HepG2 (cell line): ENCODE results near the gene MSANTD1. TPM values are rescaled to one million over a fixed set of nuclear protein-coding genes. Genes with fewer than 3 reads are reported as not detected.

ENCODE experiments used
- ATM ChIP-seq: fragments of 450-650 bp; IDR thresholded peaks from 2 replicates; pipeline ENCODE4 v1.7.1; 2017; ENCODE audit warnings: mild to moderate bottlenecking, borderline replicate concordance
- CCDC6 ChIP-seq: sonication (generic); formaldehyde crosslinking; IDR thresholded peaks from 2 replicates; pipeline ENCODE4 v1.8.1; 2022; ENCODE audit warnings: mild to moderate bottlenecking, missing genetic modification reagents, moderate library complexity
- HDAC1 ChIP-seq: sonication (generic); formaldehyde crosslinking; IDR thresholded peaks from 2 replicates; pipeline ENCODE4 v1.5.1; 2020; ENCODE audit warnings: mild to moderate bottlenecking, missing genetic modification reagents
- HIVEP1 ChIP-seq: sonication (generic); formaldehyde crosslinking; IDR thresholded peaks from 2 replicates; pipeline ENCODE4 v1.4.0; 2020; ENCODE audit warnings: mild to moderate bottlenecking, missing genetic modification reagents
- KLF15 ChIP-seq: sonication (generic); formaldehyde crosslinking; IDR thresholded peaks from 2 replicates; pipeline ENCODE4 v1.8.1; 2023; ENCODE audit warnings: borderline replicate concordance, mild to moderate bottlenecking, inconsistent platforms, missing genetic modification reagents, mixed read lengths
- NFIC ChIP-seq: IDR thresholded peaks from 2 replicates; pipeline ENCODE4 v1.6.1; 2012; ENCODE audit warnings: mild to moderate bottlenecking, low read length, inconsistent platforms
- NR2C2 ChIP-seq: sonication (generic); formaldehyde crosslinking; IDR thresholded peaks from 2 replicates; pipeline ENCODE4 v1.4.0; 2020; ENCODE audit warnings: missing genetic modification reagents, mild to moderate bottlenecking, moderate library complexity, borderline replicate concordance
- SALL1 ChIP-seq: sonication (generic); formaldehyde crosslinking; IDR thresholded peaks from 2 replicates; pipeline ENCODE4 v1.8.0; 2022; ENCODE audit warnings: mild to moderate bottlenecking, missing genetic modification reagents
- SMAD3 ChIP-seq: sonication (generic); formaldehyde crosslinking; IDR thresholded peaks from 2 replicates; pipeline ENCODE4 v1.4.0; 2020; ENCODE audit warnings: missing genetic modification reagents
- TAF15 ChIP-seq: fragments of 200-400 bp; formaldehyde crosslinking; IDR thresholded peaks from one replicate; pipeline ENCODE4 v1.6.1; 2018; ENCODE audit warnings: mild to moderate bottlenecking, low read depth, low read length; ENCODE audit not compliant: poor library complexity, severe bottlenecking
- TP53 ChIP-seq: sonication (generic); formaldehyde crosslinking; conservative IDR thresholded peaks from 2 replicates; pipeline ENCODE4 v1.4.0; 2020; ENCODE audit warnings: missing genetic modification reagents
- ZFP36L2 ChIP-seq: sonication (generic); formaldehyde crosslinking; IDR thresholded peaks from 2 replicates; pipeline ENCODE4 v1.4.0; 2020; ENCODE audit warnings: missing genetic modification reagents
- ZIK1 ChIP-seq: sonication (generic); formaldehyde crosslinking; IDR thresholded peaks from 2 replicates; pipeline ENCODE4 v1.5.0; 2020; ENCODE audit warnings: mild to moderate bottlenecking, low read depth, missing genetic modification reagents, borderline replicate concordance
- ZNF138 ChIP-seq: sonication (generic); formaldehyde crosslinking; IDR thresholded peaks from 2 replicates; pipeline ENCODE4 v1.5.0; 2020; ENCODE audit warnings: mild to moderate bottlenecking, low read depth, missing genetic modification reagents
- ZNF383 ChIP-seq: sonication (generic); formaldehyde crosslinking; IDR thresholded peaks from 2 replicates; pipeline ENCODE4 v1.4.0; 2020; ENCODE audit warnings: missing genetic modification reagents, mild to moderate bottlenecking, borderline replicate concordance
- ZSCAN31 ChIP-seq: sonication (generic); formaldehyde crosslinking; IDR thresholded peaks from 2 replicates; pipeline ENCODE4 v1.5.0; 2020; ENCODE audit warnings: low read depth, mild to moderate bottlenecking, missing genetic modification reagents
- polyA plus RNA-seq, 8 experiments: library from polyadenylated mRNA; depleted of rRNA in 3 of 8; stranded (reverse) in 7 of 8; unstranded in 1 of 8; fragments of >200 nt; fragmentation: Illumina TruSeq in 4 of 8; extraction: Trizol in 4 of 8; gene quantifications; 2 replicates each; pipeline versions ENCODE4 v1.2.1 to v1.2.3, GENCODE V29; 2011 to 2016; ENCODE audit warnings: low read depth in 4 of 8, missing spikeins in 1 of 8, mixed read lengths in 1 of 8; ENCODE audit not compliant: insufficient read depth in 1 of 8
- total RNA-seq, 5 experiments: library from RNA; depleted of rRNA; stranded (reverse); fragments of >200 nt; fragmentation: Illumina TruSeq; extraction: Trizol; gene quantifications; 2 replicates each; pipeline ENCODE4 v1.2.3, GENCODE V29; 2016; ENCODE audit warnings: low read depth in 1 of 5
- TF ChIP-seq, protein P1 (sequence below): sonication (generic); formaldehyde crosslinking; IDR thresholded peaks from 2 replicates; pipeline ENCODE4 v1.5.0; 2020; ENCODE audit warnings: mild to moderate bottlenecking, missing genetic modification reagents
- TF ChIP-seq, protein P2 (sequence below): sonication (generic); formaldehyde crosslinking; IDR thresholded peaks from 2 replicates; pipeline ENCODE4 v1.8.0; 2022; ENCODE audit warnings: missing genetic modification reagents, mild to moderate bottlenecking, borderline replicate concordance
- TF ChIP-seq, protein P3 (sequence below): fragments of 450-650 bp; IDR thresholded peaks from 2 replicates; pipeline ENCODE4 v1.6.1; 2017; ENCODE audit warnings: mild to moderate bottlenecking
- TF ChIP-seq, protein P4 (sequence below): sonication (generic); formaldehyde crosslinking; IDR thresholded peaks from 2 replicates; pipeline ENCODE4 v1.8.1; 2023; ENCODE audit warnings: mild to moderate bottlenecking, inconsistent platforms, moderate library complexity, missing genetic modification reagents, borderline replicate concordance

MSANTD1 gene
- total and polyA plus RNA-seq, 2 of the 13 experiments (the other 11 are each of a cell fraction or from before 2014, with no cell fraction given), result 0.22 to 0.40 TPM

DNA sequence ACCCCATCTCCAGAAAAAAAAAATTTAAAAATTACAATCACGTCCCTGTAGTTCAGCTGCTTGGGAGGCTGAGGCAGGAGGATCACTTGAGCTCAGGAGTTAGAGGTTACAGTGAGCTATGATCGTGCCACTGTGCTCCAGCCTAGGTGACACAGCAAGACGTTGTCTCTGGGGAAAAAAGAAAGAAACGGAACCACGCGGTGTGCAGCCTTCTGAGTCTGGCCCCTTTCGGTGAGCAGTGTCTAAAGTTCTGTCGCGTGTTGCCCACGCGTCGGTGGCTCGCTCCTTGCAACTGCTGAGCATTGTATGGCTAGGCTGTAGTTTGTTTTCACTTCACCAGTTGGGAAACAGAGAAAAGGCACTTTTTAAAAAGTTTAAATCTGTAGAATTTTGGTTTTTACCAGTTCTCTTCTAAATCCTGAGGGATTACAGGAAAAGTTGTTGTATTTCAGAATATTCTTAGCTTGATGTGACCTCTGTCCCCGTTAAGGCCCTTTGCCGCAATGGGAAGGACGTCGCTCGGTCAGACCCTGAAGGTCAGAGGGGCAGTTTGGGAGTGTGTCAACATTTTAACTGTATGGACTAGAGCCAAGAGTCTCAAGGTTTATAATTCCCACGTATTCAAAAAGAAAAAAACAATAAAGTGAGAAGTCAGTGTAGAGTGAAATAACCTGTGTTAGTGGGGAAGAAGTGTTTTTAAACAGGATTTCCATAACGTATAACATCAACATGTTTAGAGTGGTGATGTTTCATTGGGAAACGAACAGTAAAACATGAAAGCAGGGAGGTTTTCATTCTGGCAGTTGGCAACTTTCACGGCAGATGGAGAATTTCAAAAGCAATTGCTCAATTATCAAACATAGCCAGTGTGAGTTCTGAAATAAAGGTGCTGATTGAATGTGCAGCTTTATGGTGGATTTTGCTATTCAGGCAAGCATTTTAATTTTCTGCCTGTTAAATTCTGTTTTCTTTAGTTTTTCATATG lies 45.8 kb upstream of the MSANTD1 start (continued):
- no peak for TF ChIP-seq ATM
- no peak for TF ChIP-seq CCDC6
- TF ChIP-seq HIVEP1 (CRISPR knock-in tag), result no peak
- TF ChIP-seq KLF15 (CRISPR knock-in tag), result no peak
- TF ChIP-seq, protein P1, sequence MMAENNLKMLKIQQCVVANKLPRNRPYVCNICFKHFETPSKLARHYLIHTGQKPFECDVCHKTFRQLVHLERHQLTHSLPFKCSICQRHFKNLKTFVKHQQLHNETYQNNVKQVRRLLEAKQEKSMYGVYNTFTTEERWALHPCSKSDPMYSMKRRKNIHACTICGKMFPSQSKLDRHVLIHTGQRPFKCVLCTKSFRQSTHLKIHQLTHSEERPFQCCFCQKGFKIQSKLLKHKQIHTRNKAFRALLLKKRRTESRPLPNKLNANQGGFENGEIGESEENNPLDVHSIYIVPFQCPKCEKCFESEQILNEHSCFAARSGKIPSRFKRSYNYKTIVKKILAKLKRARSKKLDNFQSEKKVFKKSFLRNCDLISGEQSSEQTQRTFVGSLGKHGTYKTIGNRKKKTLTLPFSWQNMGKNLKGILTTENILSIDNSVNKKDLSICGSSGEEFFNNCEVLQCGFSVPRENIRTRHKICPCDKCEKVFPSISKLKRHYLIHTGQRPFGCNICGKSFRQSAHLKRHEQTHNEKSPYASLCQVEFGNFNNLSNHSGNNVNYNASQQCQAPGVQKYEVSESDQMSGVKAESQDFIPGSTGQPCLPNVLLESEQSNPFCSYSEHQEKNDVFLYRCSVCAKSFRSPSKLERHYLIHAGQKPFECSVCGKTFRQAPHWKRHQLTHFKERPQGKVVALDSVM (CRISPR knock-in tag), result peak; percentile 93
- no peak for TF ChIP-seq ZNF138
- peak; percentile 48; the same call in 1 of the 2 replicates for TF ChIP-seq HDAC1 (CRISPR knock-in tag)
- TF ChIP-seq, protein P2, sequence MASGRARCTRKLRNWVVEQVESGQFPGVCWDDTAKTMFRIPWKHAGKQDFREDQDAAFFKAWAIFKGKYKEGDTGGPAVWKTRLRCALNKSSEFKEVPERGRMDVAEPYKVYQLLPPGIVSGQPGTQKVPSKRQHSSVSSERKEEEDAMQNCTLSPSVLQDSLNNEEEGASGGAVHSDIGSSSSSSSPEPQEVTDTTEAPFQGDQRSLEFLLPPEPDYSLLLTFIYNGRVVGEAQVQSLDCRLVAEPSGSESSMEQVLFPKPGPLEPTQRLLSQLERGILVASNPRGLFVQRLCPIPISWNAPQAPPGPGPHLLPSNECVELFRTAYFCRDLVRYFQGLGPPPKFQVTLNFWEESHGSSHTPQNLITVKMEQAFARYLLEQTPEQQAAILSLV (CRISPR knock-in tag), result no peak
- no peak for TF ChIP-seq ZFP36L2
- TF ChIP-seq TAF15, result no peak
- TF ChIP-seq SALL1 (CRISPR knock-in tag), result peak; percentile 83
- TF ChIP-seq, protein P3, sequence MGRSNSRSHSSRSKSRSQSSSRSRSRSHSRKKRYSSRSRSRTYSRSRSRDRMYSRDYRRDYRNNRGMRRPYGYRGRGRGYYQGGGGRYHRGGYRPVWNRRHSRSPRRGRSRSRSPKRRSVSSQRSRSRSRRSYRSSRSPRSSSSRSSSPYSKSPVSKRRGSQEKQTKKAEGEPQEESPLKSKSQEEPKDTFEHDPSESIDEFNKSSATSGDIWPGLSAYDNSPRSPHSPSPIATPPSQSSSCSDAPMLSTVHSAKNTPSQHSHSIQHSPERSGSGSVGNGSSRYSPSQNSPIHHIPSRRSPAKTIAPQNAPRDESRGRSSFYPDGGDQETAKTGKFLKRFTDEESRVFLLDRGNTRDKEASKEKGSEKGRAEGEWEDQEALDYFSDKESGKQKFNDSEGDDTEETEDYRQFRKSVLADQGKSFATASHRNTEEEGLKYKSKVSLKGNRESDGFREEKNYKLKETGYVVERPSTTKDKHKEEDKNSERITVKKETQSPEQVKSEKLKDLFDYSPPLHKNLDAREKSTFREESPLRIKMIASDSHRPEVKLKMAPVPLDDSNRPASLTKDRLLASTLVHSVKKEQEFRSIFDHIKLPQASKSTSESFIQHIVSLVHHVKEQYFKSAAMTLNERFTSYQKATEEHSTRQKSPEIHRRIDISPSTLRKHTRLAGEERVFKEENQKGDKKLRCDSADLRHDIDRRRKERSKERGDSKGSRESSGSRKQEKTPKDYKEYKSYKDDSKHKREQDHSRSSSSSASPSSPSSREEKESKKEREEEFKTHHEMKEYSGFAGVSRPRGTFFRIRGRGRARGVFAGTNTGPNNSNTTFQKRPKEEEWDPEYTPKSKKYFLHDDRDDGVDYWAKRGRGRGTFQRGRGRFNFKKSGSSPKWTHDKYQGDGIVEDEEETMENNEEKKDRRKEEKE, result no peak
- TF ChIP-seq TP53, result no peak
- TF ChIP-seq NR2C2 (CRISPR knock-in tag), result peak; percentile 57; the same call in 1 of the 2 replicates
- peak; percentile 56; the same call in 1 of the 2 replicates for TF ChIP-seq NFIC
- no peak for TF ChIP-seq ZIK1 (CRISPR knock-in tag)
- TF ChIP-seq ZSCAN31 (CRISPR knock-in tag), result no peak
- TF ChIP-seq SMAD3 (CRISPR knock-in tag), result no peak
- no peak for TF ChIP-seq ZNF383 (CRISPR knock-in tag)
- TF ChIP-seq, protein P4, sequence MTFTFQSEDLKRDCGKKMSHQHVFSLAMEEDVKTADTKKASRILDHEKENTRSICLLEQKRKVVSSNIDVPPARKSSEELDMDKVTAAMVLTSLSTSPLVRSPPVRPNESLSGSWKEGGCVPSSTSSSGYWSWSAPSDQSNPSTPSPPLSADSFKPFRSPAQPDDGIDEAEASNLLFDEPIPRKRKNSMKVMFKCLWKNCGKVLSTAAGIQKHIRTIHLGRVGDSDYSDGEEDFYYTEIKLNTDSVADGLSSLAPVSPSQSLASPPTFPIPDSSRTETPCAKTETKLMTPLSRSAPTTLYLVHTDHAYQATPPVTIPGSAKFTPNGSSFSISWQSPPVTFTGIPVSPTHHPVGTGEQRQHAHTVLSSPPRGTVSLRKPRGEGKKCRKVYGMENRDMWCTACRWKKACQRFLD, result no peak
